Measurements from ENCODE around the gene CRISPLD2. TPM values are rescaled to one million over a fixed set of nuclear protein-coding genes. Genes with fewer than 3 reads are reported as not detected.

Gene CRISPLD2
- total RNA-seq, 1 donor: 44.0 TPM

DNA sequence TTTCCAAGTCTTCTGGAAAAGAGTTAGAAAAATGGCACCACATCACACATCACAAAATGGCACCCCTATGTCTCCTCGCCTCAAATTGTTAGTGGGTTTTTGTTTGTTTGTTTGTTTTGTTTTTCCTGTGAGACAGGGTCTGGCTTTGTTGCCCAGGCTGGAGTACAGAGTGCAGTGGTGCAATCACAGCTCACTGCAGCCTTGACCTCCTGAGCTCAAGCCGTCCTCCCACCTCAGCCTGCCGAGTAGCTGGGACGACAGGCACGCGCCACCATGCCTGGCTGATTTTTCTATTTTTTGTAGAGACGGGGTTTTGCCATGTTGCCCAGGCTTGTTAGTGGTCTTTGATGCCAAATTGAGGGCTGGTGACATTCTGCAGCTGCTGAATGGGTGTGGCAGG, 3.8 kb upstream of the CRISPLD2 start:
- DNase-seq (ENCODE audit: low read depth): no peak
- TF ChIP-seq, protein P1, sequence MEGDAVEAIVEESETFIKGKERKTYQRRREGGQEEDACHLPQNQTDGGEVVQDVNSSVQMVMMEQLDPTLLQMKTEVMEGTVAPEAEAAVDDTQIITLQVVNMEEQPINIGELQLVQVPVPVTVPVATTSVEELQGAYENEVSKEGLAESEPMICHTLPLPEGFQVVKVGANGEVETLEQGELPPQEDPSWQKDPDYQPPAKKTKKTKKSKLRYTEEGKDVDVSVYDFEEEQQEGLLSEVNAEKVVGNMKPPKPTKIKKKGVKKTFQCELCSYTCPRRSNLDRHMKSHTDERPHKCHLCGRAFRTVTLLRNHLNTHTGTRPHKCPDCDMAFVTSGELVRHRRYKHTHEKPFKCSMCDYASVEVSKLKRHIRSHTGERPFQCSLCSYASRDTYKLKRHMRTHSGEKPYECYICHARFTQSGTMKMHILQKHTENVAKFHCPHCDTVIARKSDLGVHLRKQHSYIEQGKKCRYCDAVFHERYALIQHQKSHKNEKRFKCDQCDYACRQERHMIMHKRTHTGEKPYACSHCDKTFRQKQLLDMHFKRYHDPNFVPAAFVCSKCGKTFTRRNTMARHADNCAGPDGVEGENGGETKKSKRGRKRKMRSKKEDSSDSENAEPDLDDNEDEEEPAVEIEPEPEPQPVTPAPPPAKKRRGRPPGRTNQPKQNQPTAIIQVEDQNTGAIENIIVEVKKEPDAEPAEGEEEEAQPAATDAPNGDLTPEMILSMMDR (IDR thresholded peaks at IDR 0.05; ENCODE audit: insufficient read depth, low read depth, low read length): no peak
- H3K4me3 ChIP-seq (ENCODE audit: low read depth, low read length): no peak overlapping the region

DNA sequence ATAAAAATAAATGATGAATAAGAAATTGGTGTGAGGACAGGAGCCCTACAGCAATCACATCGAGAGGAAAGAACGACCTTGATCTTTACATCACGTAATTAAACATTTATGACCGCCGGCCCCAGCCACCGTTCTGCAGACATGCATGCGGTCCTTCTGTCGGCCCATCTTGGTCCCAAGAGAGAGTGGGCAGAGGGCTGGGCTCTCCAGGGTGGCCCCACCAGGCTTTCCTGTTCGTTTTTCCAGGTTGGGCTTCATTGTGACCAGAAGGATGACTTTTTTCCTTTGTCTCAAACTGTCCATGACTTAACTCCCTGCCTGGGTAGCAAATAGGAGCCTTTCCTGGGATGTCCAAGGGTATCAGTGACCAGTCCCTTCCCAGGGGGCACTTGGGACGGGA, 3.3 kb upstream of the CRISPLD2 start:
- no peak overlapping the region for H3K4me3 ChIP-seq (ENCODE audit: low read depth, low read length)
- DNase-seq (ENCODE audit: low read depth): no peak
- TF ChIP-seq, protein P1 (IDR thresholded peaks at IDR 0.05; ENCODE audit: insufficient read depth, low read depth, low read length): no peak

DNA sequence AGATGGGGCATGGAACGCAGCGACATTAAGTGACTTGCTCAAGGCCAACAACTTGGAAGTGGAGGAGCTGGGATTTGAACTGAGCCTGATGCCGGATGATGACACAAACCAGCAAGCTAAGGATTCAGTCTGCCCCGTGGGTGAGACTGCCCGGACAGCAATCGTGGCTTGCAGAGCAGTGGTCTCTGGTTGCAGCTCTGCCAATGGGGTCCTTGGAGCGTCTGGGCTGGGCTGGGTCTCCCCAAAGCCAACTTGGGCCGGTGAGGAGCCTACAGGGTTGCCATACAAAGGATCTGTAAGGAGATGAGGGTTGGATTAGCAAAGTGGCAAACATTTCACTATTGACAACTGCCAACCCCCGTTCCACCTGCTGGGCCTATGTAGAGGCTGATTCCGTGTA, 2.6 kb upstream of the CRISPLD2 start:
- H3K4me3 ChIP-seq (ENCODE audit: low read depth, low read length): no peak overlapping the region
- DNase-seq (ENCODE audit: low read depth): no peak
- TF ChIP-seq, protein P1 (IDR thresholded peaks at IDR 0.05; ENCODE audit: insufficient read depth, low read depth, low read length): no peak

DNA sequence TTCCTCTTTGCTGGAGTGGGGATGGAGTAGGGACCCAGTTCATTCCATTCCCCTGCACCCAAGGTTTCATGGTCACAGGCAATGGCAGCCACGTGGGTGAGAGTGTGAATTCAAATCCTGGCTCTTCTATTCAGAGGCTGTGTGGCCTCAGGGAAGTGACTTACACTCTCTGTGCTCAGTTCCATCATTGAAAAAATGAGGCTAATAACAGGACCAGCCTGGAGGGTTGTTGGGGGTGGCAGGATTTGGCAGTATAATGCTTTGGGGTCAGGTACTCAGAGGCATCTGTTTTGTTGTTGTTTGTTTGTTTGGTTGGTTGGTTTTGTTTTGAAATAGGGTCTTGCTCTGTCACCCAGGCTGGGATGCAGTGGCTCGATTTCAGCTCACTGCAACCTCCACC, 2.2 kb upstream of the CRISPLD2 start:
- TF ChIP-seq, protein P1 (IDR thresholded peaks at IDR 0.05; ENCODE audit: insufficient read depth, low read depth, low read length): no peak
- no peak for DNase-seq (ENCODE audit: low read depth)
- no peak overlapping the region for H3K4me3 ChIP-seq (ENCODE audit: low read depth, low read length)

DNA sequence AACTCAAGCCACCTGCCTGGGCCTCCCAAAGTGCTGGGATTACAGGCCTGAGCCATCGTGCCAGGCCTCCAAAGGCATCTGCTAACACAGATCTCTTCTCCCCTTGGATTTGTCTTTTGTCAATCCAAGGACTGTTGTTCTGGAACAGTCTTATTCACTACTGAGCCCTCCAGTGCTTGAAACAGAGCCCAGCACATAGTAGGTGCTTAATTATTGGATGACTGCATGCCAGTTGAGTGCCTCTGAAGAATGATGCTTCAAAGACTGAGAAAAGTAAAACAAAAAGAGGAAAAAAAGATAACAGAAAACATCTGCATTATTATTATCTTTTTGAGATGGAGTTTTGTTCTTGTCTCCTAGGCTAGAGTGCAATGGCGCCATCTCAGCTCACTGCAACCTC, 1.7 kb upstream of the CRISPLD2 start:
- TF ChIP-seq, protein P1 (IDR thresholded peaks at IDR 0.05; ENCODE audit: insufficient read depth, low read depth, low read length): no peak
- no peak for DNase-seq (ENCODE audit: low read depth)

DNA sequence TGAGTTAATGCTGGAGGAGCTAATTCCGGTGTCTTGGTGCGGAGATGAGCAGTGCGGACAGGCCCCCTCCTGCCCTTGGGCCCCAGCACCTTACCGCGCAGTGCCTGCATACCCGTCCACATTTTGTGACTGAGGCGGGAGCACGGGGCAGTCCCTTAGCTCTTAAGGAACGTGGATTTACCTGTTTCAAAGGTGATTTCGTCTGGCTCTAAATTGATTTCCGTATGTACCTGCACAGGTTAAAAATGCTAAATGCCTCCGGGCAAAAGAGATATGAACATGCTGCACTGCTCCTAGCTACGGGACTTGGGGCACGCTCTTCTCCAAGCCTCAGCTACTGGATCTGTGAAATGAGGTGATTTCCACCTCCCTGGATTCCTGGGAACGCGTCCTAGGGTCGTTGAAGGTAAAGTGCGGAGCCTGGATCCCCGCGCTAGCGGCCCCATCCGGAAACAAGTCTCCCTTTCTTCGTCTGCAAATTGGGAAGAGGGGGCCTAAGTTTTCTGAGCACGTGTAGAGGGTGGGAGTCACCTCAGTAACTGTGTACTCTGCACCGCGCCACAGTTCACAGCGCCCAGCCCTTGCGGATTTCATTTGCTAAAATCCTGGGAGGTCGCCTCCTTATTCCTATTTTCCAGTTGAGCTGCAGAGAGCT, 669 bp upstream of the CRISPLD2 start:
- peak overlapping the region; percentile 32 for H3K4me3 ChIP-seq (ENCODE audit: low read depth, low read length)
- TF ChIP-seq, protein P1 (IDR thresholded peaks at IDR 0.05; ENCODE audit: insufficient read depth, low read depth, low read length): no peak
- DNase-seq (ENCODE audit: low read depth): no peak

More for the DNA sequence above, 1.7 kb upstream of the CRISPLD2 start:
- H3K4me3 ChIP-seq (ENCODE audit: low read depth, low read length): no peak overlapping the region

DNA sequence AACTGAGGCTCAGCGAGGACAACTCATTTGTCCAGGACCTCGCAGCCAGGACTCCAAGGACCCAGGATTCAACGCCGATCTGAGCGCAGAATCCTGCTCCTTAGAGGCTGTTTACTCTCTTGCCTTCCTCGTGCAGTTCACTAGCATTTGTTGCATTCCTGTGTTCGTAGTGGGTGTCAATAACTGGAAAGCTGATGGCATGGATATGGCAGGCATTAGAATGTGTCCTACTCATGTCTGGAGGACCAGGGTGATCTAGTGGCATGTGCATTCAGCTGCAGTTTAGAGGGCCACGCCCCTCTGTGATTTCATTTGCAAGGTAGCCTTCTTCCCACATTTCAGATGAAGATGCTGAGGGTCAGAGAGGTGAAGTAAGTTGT, 510 bp downstream of the CRISPLD2 start:
- peak overlapping the region; percentile 96 for H3K4me3 ChIP-seq (ENCODE audit: low read depth, low read length)
- DNase-seq (ENCODE audit: low read depth): peak; percentile 33
- TF ChIP-seq, protein P1 (IDR thresholded peaks at IDR 0.05; ENCODE audit: insufficient read depth, low read depth, low read length): no peak
